Stimulated activated CD4-positive, alpha-beta T cell treated with anti-CD3 and anti-CD28 coated beads, Interleukin-2, amount 100 ng/mL, for 4 hours (primary cell): ENCODE results near the gene ANO6.
A peak's percentile ranks its signal among the peaks of the same experiment; 100 is the strongest.

ENCODE experiments used
- DNase-seq: peaks from one replicate; pipeline ENCODE4 v3.0.0-alpha.2; 2020; ENCODE audit warnings: low read depth

The ANO6 gene

DNA sequence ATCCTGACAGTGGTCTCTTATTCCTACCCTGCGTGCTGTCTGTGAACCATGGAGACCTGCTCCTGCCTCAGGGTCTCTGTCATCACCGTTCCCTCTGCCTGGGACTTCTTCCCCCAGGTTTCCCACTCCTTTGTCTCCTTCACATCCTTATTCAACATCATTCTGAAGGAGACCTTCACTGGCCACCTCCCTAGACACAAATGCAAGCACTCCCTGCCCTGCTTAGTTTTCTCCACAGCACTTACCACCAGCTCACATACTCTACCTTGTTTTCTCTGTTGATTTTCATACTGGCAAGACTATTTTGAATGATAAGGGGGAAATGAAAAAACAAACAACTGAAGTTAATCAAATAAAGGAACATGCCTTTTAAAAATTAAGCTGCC, 192.8 kb downstream of the ANO6 start:
- no peak for DNase-seq

DNA sequence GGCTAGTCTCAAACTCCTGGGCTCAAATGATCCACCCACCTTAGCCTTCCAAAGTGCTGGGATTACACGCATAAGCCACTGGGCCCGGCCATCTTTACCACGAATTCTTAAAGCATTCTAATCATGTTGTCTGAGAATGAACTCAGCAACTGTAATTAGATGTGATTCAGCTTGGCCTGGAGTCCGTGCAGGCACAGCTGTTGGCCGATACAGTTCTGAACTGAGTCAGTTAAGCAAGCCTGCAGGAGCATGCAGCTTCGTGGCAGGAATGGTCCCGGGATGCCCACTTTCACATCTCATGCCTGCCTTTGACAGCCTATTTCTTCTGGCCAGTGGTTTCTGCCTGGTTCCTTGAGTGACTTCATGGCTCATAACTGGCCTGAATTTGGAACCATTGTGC, 194.1 kb downstream of the ANO6 start:
- DNase-seq = no peak

DNA sequence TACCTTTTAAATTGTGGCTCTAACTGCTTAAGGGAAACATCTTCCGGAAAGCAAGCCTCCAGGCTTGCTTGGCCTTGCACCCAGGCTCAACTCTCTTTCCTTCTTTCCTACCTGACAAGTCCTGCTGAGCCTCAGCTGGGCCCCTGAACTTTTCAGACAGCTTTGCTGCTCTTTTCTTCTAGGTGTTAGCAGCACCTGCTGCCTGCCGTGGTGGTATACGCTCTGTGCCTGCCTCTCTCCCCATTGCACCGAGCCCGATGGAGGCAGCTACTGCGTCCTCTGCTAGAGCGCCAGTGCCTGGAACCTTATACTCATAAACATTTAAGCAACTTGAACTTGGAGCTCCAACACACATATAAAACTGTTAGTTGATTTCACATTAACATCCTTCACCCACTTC, 195.7 kb downstream of the ANO6 start:
- DNase-seq = no peak

DNA sequence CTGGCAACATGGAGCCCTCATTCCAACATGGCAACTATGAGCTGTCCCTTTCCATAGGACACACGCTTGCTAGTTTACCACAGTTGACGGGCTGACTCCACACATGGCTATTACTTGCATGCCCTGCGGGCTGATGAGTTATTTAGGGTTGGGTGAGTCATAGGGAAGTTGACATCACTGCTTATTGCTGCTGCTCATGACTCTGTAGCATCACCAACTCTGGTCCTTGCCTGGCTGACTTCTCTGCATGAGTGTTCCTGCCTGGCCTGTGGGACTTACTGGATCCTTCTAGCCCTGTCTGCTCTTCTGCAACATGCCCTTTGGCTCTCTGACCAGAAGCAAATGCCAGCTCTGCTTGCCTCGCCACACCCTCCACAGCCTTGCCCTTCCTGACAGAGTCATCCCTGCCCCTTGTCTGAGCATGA, 199.5 kb downstream of the ANO6 start:
- DNase-seq = peak; percentile 1

DNA sequence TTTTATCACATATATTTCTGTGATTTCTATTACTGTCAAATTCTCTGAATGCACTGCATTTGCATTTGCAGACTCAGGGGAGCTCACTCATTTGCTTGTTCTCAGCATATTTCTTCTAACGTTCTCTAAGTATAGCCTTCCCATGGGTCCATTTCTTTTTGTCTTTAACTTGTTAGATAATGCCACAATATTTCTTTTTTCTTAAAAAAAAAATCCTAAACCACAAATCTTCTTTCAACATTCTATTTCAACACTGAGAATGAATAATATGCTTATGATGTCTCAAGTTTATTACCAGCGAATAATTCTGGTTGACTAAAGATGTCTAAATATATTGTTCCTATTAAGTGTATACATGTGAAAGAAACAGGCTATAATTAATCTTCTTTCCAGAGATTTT, 200.2 kb downstream of the ANO6 start:
- no peak for DNase-seq

DNA sequence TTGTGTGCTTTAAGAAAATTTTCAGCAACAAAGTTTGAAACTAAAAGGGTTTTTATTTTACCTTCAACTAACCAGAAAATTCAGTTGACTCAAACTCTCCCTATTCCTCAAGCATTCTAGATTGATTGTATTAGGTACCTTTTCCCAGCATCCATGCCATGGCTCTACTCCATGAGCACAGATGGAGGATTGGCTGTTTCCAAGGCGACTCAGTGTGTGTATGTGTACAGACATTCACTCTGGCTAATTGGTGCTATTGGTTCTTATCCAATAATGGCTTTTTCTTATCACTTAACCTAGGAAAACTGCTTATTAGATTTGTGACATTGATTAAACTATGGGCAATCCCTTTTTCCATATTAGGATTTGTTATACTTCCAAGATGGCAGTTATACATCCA, 202.6 kb downstream of the ANO6 start:
- DNase-seq = no peak

DNA sequence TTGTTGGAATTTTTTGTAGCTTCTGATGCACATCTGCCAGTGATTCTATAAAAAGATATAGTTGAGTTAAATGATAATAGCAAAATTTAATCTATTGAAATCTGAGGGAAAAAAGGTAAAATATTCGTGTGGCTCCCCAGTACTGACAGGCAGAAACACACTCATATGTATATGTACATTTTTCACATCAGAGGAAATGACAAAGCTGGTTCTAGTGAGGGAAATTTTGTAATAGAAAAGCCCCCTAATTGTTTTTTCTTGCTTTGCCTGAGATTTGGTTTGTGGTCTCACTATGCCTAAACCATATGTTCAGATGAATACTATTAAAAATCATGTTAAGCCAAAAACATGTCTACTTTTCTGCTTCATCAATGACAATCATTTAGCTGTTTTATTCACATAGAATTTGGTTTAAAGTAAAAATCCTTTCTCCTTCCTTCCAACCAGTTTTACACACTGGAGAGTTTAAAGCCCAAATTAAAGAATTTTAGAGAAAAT, 203.5 kb downstream of the ANO6 start:
- DNase-seq = no peak

DNA sequence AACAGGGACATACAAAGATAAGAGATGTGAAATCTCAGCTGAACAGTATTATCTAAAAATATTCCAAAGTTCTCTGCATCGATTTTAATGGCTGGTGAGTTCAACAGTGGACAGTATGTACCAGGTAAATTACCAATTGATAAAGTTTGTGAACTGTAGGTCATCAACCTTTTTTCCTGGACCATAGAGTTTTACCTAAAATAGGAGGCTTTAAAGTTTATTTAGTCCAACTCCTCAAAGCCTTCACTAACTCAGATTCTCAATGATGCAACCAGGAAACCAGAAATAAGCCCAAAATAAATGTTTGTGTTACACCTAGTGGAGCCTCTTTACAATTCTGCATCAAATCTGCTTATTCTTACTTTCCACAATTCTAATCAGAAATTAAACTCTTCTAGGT, 205.8 kb downstream of the ANO6 start:
- no peak for DNase-seq

DNA sequence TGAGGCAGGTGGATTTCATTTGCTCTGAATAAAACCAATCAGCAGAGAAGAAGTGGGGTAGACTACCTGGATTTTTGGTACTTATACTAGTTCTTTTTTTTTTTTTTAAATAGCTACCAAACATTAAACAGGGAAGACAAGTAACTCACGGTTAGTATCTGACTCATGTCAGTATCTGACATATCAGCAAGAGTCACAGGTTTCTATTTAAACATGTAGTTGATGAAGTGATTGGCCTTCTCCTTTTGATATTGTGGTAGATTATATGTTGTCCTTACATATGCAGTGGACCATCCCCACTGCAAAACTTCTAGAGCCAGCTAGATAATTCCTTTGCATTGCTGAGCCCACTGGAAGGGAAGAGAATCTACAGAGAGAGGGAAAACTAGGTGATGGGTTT, 208.0 kb downstream of the ANO6 start:
- DNase-seq = no peak

DNA sequence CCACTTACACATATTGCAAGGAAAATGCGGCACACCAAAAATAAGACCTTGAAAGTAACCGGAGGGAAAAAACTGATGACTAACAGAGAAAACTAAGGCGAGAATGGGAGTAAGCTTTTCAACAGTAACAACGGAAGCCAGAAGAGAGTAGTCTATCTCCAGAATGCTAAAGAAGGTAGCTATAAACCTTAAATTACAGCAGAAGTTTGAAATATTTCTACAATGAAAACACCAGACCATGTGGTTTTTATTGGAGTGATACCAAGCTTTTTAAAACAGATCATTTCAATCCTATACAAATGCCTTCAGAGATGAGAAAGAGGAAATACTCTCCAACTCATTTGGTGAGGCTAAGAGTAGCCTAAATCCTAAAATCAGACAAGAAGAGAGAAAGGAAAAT, 209.5 kb downstream of the ANO6 start:
- DNase-seq = no peak

DNA sequence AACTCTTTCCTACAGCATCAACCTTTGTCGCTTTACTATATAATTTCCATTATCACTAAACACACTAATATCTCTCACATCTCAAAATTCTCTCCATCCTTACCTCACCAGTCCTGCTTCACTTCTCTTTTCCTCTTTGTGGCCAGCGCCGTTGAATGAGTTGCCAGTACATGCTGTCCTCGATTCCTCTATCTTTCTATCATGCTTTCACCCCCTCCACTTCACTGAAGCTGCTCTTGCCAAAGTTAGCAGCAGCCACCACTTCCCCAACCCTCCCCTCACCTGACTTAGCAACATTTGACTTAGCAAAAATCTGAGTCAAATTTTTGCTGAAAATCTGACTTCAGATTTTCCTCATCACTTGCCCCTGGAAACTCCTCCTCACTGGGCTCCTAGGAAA, 210.4 kb downstream of the ANO6 start:
- DNase-seq = no peak

DNA sequence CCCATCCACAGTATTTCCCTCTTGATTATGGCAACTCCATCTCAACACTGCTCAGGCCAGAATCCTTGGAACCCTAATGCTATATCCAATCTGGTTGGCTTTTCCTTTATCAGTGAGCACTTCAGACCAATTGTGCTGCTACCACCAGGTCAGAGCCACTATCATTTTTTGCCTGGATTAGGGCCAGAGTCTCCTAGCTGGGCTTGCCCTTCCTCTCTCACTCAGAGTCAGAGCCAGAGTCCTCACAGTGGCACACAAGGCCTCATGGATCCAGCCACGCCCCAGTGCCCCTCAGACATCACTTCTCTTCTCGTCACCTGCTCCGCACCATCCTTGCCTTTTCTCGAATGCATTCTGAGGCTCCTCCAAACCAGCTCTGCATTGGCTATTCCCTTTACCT, 211.1 kb downstream of the ANO6 start:
- no peak for DNase-seq

DNA sequence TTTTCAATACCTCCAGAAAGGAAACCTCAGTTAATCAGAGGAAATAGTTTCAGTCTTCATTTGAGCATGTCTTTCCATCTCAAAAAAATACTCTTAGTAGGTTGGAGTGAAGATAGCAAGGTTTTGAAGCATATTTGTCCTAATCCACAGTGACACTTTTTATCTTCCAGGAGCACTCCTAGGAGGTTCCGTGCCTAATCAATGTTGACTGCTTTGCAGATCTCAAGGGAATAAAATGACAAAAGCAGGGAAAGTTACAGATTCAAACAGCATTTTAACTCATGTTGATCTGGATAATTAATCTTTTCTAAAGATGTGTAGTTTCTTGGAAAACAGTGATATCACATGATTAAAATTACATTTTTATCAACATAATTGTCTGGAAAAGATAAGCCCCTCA, 213.9 kb downstream of the ANO6 start:
- no peak for DNase-seq

DNA sequence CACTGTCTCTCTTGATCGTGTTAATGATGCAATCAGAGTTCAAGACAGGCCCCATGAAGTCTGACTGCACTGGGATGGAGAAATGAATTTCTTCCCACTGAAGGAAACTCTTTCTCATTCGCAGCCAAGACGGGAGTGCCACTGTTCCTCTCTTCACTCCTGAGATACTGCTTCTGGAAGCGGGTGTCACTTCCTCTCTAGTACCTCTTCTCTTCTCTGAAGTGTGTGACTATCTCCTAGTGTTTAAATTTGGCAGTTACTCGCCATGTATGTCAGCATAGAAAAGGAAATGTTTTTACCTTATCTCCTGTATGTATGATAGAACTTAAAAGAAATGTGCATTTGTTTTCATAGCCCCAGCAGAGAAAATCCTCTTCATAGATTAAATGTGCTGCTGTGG, 215.2 kb downstream of the ANO6 start:
- DNase-seq = no peak

DNA sequence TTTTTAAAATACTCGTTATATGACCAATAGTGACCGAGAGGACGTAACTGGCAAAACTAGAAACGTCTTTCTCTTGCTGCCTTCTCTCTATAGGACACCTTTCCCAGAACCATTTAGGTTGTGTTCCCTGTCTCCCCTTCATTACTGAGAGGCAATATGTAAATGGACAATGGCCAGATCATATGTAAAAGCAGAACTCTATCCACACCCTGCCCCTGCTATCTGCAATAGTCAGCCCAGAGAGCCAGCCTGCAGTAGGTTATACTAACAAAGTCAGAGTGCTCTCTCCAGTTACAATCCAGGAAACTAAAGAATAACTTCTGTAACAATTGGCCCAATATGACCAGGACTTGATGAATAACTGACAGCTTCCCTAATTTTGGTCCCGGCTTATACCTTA, 216.8 kb downstream of the ANO6 start:
- DNase-seq = no peak

DNA sequence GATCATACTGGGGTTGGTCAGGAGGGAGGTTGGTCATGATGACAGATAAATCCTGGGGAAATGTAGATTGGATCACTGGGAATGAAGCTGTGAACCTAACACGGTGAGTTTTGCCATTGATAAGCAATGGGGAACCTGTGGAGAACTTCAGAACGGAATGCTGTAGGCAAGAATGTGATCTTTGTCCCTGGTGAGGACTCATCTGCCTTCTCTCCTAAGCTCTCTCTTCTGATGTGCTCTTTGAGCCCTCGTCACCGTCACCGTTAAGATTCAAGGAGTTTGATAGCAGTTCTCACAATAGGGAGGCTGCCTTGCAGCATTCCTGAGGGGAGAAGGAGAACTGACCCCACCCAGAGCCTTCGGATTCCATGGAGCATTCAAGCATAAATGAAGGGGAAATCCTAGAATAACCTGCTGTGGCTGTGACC, 217.6 kb downstream of the ANO6 start:
- no peak for DNase-seq

DNA sequence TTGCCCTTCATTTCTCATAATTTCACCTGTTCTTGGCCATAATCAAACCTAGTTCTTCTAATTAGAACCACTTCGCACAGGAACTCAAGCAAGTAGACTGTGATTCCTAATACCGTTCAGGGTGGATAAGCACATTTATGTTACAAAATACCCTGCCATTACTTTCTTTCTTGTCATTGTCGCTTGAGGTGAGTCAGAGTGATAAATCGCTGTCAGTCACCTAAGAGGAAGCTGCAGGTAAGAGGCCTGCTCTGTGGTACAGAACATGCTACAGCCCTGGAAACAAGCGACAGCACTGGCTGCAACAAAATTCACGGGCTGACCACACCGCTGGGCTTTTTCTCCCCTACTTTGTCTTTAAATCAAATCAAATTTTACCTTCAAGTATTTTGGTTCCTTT, 218.2 kb downstream of the ANO6 start:
- no peak for DNase-seq

DNA sequence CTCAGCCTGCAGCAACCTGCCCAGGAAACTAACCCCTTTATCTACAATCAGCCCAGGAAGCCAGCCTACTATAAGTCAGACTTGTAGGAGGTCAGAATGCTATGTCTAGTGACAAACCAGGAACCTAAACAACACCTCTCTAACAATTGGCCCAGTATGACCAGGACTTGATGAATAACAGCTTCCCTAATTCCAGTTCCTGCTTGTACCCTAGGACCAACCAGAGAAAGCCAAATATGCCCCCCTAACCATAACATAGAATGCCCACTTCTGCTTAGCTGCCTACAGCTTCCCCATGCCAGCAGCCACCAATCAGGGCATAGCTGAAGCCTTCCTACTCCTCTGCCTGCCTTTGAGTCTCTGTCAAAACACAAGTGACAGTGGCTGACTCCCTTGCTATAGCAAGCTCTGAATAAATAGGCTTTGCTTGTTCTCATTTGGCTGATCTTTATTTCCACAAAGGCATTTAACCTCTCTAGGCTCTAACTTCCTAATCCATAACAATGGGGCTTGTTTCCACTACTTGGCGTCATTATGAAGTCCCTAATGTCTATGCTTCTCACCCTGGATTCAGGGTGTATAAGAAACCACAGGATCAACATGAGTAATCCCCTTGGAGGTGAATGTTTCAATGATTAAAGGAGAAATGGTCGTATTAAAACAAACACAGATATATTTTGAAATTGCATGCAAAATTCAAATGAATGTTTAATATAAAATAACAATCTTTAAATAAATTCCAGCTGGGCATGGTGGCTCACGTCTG, 220.2 kb downstream of the ANO6 start:
- no peak for DNase-seq

DNA sequence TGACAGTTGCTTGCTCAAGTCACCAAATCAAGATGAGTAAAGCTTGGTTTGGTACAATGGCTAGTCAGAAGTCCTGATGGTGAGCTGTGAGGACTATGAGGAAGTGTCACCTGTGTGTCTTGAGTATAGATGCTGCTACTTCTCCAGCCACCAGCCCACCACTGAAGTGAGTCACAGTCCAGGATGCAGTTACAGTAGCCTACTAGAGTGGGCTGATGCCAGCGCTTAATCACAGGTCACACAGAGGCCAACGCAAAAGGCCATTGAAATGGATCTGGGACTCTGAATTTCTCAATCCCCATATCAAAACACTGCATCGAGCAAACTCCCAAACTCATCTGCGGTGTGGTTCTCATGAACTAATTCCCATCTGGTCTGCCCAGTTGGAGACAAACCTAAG, 223.1 kb downstream of the ANO6 start:
- DNase-seq = no peak

DNA sequence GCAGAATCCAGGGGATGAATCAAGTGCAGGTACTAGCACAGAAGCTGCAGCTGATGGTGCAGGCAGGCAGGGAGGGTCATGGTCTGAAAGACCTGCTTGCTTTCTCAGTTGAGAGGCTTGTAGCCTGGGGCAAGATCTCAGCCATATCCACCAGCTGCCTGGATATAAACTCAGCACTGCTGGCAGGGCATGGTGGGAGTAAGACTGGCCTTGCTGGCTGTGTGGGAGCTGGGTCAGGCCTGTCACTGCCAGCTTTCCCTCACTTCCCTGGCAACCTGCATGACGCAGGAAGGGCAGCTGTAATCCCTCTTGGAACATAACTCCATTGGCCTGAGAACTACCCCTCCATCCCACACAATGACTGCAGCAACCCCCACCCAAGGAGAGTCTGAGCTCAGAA, 230.1 kb downstream of the ANO6 start:
- DNase-seq = no peak

DNA sequence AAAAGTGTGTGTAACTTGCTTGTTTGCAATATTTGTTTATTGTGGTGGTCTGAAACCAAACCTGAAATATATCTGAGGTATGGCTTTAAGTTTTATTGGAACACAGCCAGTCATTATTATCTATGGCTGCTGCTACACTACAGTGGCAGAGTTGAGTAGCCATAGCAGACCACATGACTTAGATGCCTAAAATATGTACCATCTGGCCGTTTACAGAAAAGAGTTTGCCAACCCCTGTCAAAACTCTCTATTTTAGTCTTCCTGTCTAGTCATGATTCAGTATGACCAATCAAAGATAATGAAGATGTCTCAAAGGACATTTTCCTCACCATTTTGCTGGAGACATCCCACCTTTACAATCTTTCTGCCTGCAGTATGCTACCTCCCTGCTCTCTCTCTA, 242.3 kb downstream of the ANO6 start:
- no peak for DNase-seq

DNA sequence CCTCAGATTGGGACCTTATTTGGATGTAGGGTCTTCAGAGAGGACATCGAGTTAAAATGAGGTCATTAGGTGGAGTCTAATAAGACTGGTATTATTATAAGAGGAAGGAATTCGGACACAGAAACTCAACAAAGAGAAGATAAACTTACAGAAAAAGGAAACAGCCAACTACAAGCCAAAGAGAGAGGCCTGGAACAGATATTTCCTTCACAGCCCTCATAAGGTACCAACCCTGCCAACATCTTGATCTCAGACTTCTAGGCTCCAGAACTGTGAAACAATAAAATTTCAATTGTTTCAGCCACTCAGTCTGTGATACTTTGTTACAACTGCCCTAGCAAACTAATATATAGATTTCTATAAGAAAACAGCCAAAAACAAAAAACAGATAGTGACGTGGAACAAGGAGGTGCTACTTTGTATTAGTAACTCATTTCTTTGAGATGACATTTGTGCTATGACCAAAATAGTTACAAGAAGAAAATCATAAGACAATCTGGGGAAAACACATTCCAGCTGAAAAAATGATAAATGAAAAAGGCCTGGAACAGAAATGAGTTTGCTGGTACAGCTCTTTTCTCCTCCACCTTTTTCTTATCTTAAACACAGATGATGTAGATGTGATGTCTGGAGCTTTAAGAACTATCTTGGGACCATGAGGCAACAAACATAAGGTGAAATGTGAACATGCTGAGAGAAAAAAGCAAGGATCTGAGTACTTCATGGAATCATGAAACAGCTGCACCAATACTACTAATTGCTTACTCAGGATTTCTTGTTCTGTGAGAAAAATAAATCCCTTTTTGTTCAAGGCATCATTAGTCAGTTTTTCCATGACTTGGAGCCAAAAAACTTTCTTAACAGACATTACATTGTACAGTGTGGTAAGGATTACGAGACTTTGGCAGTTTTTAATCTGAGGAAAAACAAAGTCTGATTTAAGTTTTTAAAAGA, 243.2 kb downstream of the ANO6 start:
- DNase-seq = no peak

DNA sequence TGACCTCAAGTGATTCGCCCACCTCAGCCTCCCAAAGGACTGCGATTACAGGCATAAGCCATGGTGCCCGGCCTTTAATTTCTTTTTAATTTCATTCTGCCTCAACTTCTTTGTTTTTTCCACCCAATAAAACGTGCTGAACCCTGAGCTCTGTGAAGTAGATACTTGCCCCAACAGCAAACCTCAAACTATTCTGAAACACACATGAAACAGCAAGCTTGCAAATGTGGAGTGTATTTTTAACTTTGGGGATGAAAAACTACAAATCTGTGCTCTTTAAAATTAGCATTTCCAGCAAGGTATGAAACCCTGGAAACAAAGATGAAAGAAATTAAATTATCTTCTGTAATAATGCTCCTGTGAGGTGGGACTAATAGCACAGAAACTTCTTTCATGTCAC, 246.6 kb downstream of the ANO6 start:
- no peak for DNase-seq
